K562 (cell line): Measurements from ENCODE around the gene SLC38A1. TPM values are rescaled to one million over a fixed set of nuclear protein-coding genes. Genes with fewer than 3 reads are reported as not detected.

Experiments
- ATAC-seq: fragments of 200-7000 bp; cut with Tn5 transposase; 3 replicates; pipeline ENCODE4 v1.9.1; 2020; ENCODE audit warnings: moderate library complexity
- BruUV-seq: library from RNA; stranded (reverse); fragments of 400-500 nt; replicated peaks from 2 replicates; lab custom pipeline; 2021; lab: Mats Ljungman, UMichigan
- CTCF ChIA-PET: fragments of 300-600 bp; formaldehyde crosslinking; extraction: SDS; loops from one replicate; lab custom pipeline; 2021; ENCODE audit warnings: low intra/inter-chr PET ratio; lab: Yijun Ruan, JAX
- POLR2A ChIA-PET: fragments of 300-600, 350-650 bp; sonication (Branson Sonifier 250); formaldehyde crosslinking; extraction: SDS; loops from one replicate; lab custom pipeline; 2021; ENCODE audit warnings: antibody characterized with exemption, inconsistent platforms; lab: Yijun Ruan, JAX
- DNase-seq, 4 experiments: peaks; one replicate each; pipeline versions ENCODE4 v3.0.0 to v3.0.0-alpha.2; 2011 to 2018; ENCODE audit warnings: low spot score in 3 of 4, mixed read lengths in 3 of 4; ENCODE audit errors: extremely low read depth in 1 of 4
- FAIRE-seq: peaks from 2 replicates; lab custom pipeline; 2011; peaks lifted over from hg19 to GRCh38; lab: Jason Lieb, UNC
- H2AFZ ChIP-seq: 2 replicates; pipeline ENCODE4 v1.6.0; 2011; ENCODE audit warnings: low read depth, low read length, control low read depth, inconsistent platforms
- H3K27ac ChIP-seq: fragments of 200-600 bp; 3 replicates; pipeline ENCODE4 v1.8.0; 2011; ENCODE audit warnings: low read depth, mild to moderate bottlenecking, control low read depth, inconsistent platforms, low read length, moderate library complexity, mixed read lengths; ENCODE audit errors: extremely low read depth
- H3K27me3 ChIP-seq, 2 experiments: fragments of 300-600 bp in 1 of 2; 2 replicates in 1 of 2; 3 replicates in 1 of 2; pipeline versions ENCODE4 v1.6.0 to v1.8.0; 2011; ENCODE audit warnings: inconsistent platforms in 2 of 2, low read length in 2 of 2, mild to moderate bottlenecking in 1 of 2, mixed read lengths in 1 of 2, moderate library complexity in 1 of 2; ENCODE audit not compliant: control insufficient read depth in 2 of 2, insufficient read depth in 2 of 2
- H3K36me3 ChIP-seq: fragments of 300-600 bp; 3 replicates; pipeline ENCODE4 v1.8.0; 2011; ENCODE audit warnings: mild to moderate bottlenecking, low read length, inconsistent platforms; ENCODE audit not compliant: control insufficient read depth, insufficient read depth
- H3K4me1 ChIP-seq, 2 experiments: fragments of 200-600 bp in 1 of 2; replicated peaks in 1 of 2; 2 replicates in 1 of 2; 3 replicates in 1 of 2; pipeline versions ENCODE4 v1.5.1 to v1.8.0; 2011; ENCODE audit warnings: inconsistent platforms in 2 of 2, low read length in 2 of 2, mild to moderate bottlenecking in 1 of 2, mixed read lengths in 1 of 2, moderate library complexity in 1 of 2; ENCODE audit not compliant: control insufficient read depth in 2 of 2, insufficient read depth in 2 of 2
- H3K4me2 ChIP-seq: 2 replicates; pipeline ENCODE4 v1.6.1; 2011; ENCODE audit warnings: low read length, control low read depth, inconsistent platforms, mixed read lengths; ENCODE audit not compliant: insufficient read depth
- H3K4me3 ChIP-seq: fragments of 200-600 bp; sonication (generic), shearing (Covaris generic); 2 replicates; pipeline ENCODE4 v1.5.1; 2016; ENCODE audit warnings: control low read depth, inconsistent platforms
- H3K79me2 ChIP-seq: fragments of 200-600 bp; 3 replicates; pipeline ENCODE4 v1.8.0; 2011; ENCODE audit warnings: low read length, inconsistent platforms; ENCODE audit not compliant: control insufficient read depth, insufficient read depth
- H3K9ac ChIP-seq, 2 experiments: 2 replicates each; pipeline versions ENCODE4 v1.6.0 to v1.6.1; 2011; ENCODE audit warnings: low read depth in 2 of 2, low read length in 2 of 2, control low read depth in 1 of 2, inconsistent platforms in 1 of 2, mild to moderate bottlenecking in 1 of 2, mixed read lengths in 1 of 2; ENCODE audit not compliant: insufficient read depth in 1 of 2
- H3K9me1 ChIP-seq: one replicate; pipeline ENCODE4 v1.6.0; 2011; ENCODE audit warnings: inconsistent platforms, mild to moderate bottlenecking, low read length, moderate library complexity; ENCODE audit not compliant: control insufficient read depth, insufficient read depth
- H3K9me3 ChIP-seq: replicated peaks from 2 replicates; pipeline ENCODE4 v1.5.1; 2011; ENCODE audit warnings: low read depth, low read length, inconsistent platforms; ENCODE audit not compliant: control insufficient read depth, insufficient read depth
- H4K20me1 ChIP-seq: replicated peaks from 2 replicates; pipeline ENCODE4 v1.6.1; 2011; ENCODE audit warnings: low read length, inconsistent platforms, mixed read lengths; ENCODE audit not compliant: control insufficient read depth, insufficient read depth
- CHD4 ChIP-seq: fragments of 200-600 bp; sonication (generic); IDR thresholded peaks from 3 replicates; pipeline ENCODE4 v1.6.1; 2012; ENCODE audit warnings: low read depth, mild to moderate bottlenecking, mixed read lengths, low read length, inconsistent platforms; ENCODE audit not compliant: insufficient read depth, insufficient replicate concordance, poor library complexity, severe bottlenecking
- CXXC5 ChIP-seq: fragments of 250-450 bp; sonication (Bioruptor Pico); IDR thresholded peaks from 2 replicates; pipeline ENCODE4 v1.8.0; 2022; ENCODE audit warnings: inconsistent platforms, mild to moderate bottlenecking, moderate library complexity
- RBM17 ChIP-seq: fragments of 200-400 bp; formaldehyde crosslinking; IDR thresholded peaks from 2 replicates; pipeline ENCODE4 v1.6.1; 2017; ENCODE audit warnings: low read depth, mild to moderate bottlenecking, low read length, borderline replicate concordance
- RREB1 ChIP-seq: fragments of 250-450 bp; sonication (Bioruptor Pico); IDR thresholded peaks from 2 replicates; pipeline ENCODE4 v1.4.0; 2020
- RUNX1 ChIP-seq: sonication (generic); IDR thresholded peaks from 2 replicates; pipeline ENCODE4 v1.6.1; 2016; ENCODE audit warnings: antibody characterized with exemption, low read depth
- UBTF ChIP-seq, 2 experiments: IDR thresholded peaks; 2 replicates each; pipeline ENCODE4 v1.6.1; 2012; ENCODE audit warnings: improper control_type of control experiment in 2 of 2, low read depth in 2 of 2, low read length in 2 of 2, borderline replicate concordance in 1 of 2
- ZBTB7A ChIP-seq: IDR thresholded peaks from 2 replicates; pipeline ENCODE4 v1.6.1; 2011; ENCODE audit warnings: low read depth, mild to moderate bottlenecking, low read length, moderate library complexity, borderline replicate concordance; ENCODE audit not compliant: control insufficient read depth
- ZFX ChIP-seq: sonication (generic); formaldehyde crosslinking; IDR thresholded peaks from 2 replicates; pipeline ENCODE4 v1.8.0; 2022; ENCODE audit warnings: mild to moderate bottlenecking, missing genetic modification reagents, moderate library complexity
- ZNF384 ChIP-seq: IDR thresholded peaks from 2 replicates; pipeline ENCODE4 v1.6.1; 2012; ENCODE audit warnings: low read depth, low read length, improper control_type of control experiment
- ZSCAN32 ChIP-seq: fragments of 450-650 bp; formaldehyde crosslinking; IDR thresholded peaks from 2 replicates; pipeline ENCODE4 v1.4.0; 2020; ENCODE audit warnings: mild to moderate bottlenecking, moderate library complexity
- WGBS: fragments of 100-300 bp; shearing (Covaris generic); methylation state at CpG from one replicate; pipeline ENCODE4 v1.1.6; 2016; ENCODE audit warnings: low coverage, mixed read lengths; ENCODE audit not compliant: insufficient coverage; ENCODE audit errors: missing lambda C conversion rate; 5-methylcytosine and 5-hydroxymethylcytosine counted together
- in situ Hi-C: fragments of 300-500 bp; cut with MboI; formaldehyde crosslinking; loops from 4 replicates; pipeline ENCODE4 v1.15.0; 2018; ENCODE audit warnings: inconsistent platforms, mixed read lengths
- intact Hi-C: fragments of 100-400 bp; cut with micrococcal nuclease; formaldehyde crosslinking; loops from 2 replicates; pipeline ENCODE4 v1.14.2; 2022
- polyA plus RNA-seq, 8 experiments: library from polyadenylated mRNA; depleted of rRNA in 4 of 8; stranded (reverse) in 5 of 8; unstranded in 3 of 8; fragments of >200 nt; fragmentation: Nextera tagmentation in 2 of 8; fragmentation: Illumina TruSeq in 1 of 8; extraction: Ambion mirVana in 2 of 8; extraction: Trizol in 1 of 8; gene quantifications; 2 replicates each; pipeline versions ENCODE4 v1.2.1 to v1.2.3, GENCODE V29; 2011 to 2014; ENCODE audit warnings: inconsistent platforms in 1 of 8, missing spikeins in 1 of 8
- total RNA-seq, 7 experiments: library from RNA; depleted of rRNA in 6 of 7; stranded (reverse); fragments of >200 nt in 6 of 7; fragmentation: Illumina TruSeq in 2 of 7; extraction: Trizol in 2 of 7; gene quantifications; 2 replicates each; pipeline versions ENCODE4 v1.2.1 to v1.2.3, GENCODE V29; 2011 to 2021; ENCODE audit warnings: low replicate concordance in 1 of 7

Gene SLC38A1
- total and polyA plus RNA-seq, 9 of the 15 experiments (the other 6 are each of a cell fraction or from before 2014, with no cell fraction given), result 51.9 to 112 (median 75.0) TPM

- ATAC-seq (no peak), FAIRE-seq (no peak), DNase-seq (no peak)
- in situ Hi-C loops, result no loop called here
- intact Hi-C loops, result no loop called here
- CTCF ChIA-PET, result no interaction called here
- Histone ChIP-seq H3K4me3 (no peak overlapping the region), H3K4me1 (no peaks in the 10 kb centered on the region), H4K20me1 (no peaks in the 10 kb centered on the region), H3K9ac (no peak overlapping the region), H3K27me3 (no peaks in the 10 kb centered on the region), H3K9me3 (no peaks in the 10 kb centered on the region), H3K9me1 (no peaks in the 10 kb centered on the region), H2AFZ (no peak overlapping the region), H3K36me3 (peaks cover 84% of the 10 kb centered on the region), H3K4me2 (no peak overlapping the region), H3K27ac (no peak overlapping the region), H3K79me2 (peaks cover 73% of the 10 kb centered on the region)
- POLR2A ChIA-PET, result no interaction called here
- 88% methylated on average over 3 of the region's 3 CpGs for WGBS
- TF ChIP-seq UBTF (IDR thresholded peaks at IDR 0.05; ENCODE audit: borderline replicate concordance in 1 of 2, low read depth in 2 of 2, low read length in 2 of 2) (no peak), ZNF384 (no peak), RREB1 (CRISPR knock-in tag) (no peak), CXXC5 (CRISPR knock-in tag) (no peak), RUNX1 (no peak), ZFX (CRISPR knock-in tag) (no peak), ZSCAN32 (CRISPR knock-in tag) (no peak), CHD4 (no peak), RBM17 (no peak), ZBTB7A (no peak)
- no TSS peak for BruUV-seq
Observed at GRCh38 chr12:46237371-46238045, 31.3 kb downstream of the SLC38A1 start.
